Activated CD8-positive, alpha-beta memory T cell treated with anti-CD3 and anti-CD28 coated beads, Interleukin-2, amount 50 U/mL, for 4 hours (primary cell): ENCODE results near the gene PLEKHA7.

Experiments
- DNase-seq: peaks from one replicate; pipeline ENCODE4 v3.0.0-alpha.2; 2020

PLEKHA7 gene

DNA sequence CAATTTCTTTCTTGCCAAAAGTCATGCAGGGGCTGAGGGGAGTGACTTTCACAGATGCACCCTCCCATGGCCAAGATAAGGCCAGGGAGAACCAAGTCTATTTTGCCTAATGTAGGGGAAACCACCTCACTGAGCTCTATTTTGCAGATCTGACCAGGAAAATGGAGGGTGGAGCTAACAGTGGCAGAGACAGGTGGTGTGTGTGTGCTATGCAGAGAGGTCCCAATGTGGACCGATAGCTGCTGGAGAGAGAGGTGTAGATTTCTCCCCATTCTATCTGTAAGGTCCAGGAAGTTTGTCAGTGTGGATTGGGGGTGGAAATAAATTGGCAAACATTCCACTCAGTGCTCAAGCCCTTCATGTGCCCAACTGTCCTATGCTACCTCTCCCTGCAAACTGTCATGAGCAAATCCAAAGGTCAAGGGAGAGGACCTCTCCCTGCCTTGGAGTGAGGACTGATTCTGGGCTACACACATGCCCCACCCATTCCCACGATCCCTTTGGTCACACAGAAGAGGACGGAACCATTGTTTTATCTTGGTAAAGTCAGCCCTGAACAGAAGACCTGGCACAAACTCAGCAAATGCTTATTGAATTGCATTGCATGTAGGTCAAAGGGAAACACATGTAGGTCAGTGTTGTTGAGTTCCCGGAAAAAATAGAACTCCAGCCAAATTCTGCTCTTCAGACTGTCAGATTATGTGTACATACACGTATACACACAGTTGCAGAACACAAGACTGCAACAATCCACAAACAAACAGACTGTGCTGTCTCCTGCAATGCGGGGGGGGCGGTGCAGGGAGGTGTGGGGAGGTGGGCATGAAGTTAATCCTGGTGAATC lies 209.9 kb downstream of the PLEKHA7 start:
- no peak for DNase-seq

DNA sequence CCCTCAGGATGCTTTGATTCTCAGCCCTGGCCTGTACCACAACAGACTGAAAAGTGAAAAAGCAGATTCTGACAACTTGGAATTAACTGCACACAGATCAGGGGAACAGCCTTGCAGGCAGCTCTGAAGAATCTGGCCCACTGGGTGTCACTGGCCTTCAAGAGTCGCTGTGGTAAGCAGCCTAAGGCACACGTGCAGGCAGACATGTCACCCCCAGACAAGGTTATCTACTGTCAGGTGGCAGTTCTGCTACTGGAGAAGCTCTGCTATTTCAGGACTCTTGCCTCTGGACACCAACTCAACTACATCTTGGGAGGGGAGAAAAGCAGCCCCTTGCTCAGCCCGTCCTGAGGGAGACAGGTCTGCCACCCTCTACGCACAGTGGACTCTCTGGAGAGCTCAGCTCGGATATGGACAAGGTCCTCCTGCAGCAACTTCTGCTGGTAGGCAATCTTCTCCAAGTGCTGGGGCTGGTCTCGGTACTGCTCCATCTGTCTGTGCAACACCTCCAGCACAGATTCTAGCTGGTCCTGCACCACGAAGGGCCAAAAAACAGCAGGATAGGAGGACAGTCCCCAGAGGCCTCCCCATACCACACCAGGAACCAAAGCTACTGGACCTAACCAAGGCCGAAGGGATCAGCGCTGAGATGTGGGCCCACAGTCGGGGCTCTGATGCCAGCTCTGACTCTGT lies 212.8 kb downstream of the PLEKHA7 start:
- DNase-seq = no peak

DNA sequence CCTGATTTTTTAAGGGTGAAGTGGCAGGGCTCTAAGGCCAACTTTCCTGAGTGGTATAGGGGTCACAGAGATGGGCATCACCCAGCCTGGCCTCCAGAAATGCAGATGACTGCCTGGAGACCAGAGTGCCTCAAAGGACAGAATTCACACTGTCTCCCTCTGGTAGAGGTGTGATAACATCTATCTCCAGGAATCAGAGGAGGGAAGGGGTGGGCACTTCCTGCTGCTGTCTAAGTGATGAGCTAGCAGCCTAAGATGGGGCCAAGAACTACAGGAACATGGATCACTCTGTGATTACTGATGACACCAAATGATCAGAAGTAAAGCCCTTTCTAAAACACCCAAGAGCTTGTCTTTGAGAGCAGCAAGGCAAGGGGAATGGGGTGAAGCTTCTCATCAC lies 213.8 kb downstream of the PLEKHA7 start:
- no peak for DNase-seq

DNA sequence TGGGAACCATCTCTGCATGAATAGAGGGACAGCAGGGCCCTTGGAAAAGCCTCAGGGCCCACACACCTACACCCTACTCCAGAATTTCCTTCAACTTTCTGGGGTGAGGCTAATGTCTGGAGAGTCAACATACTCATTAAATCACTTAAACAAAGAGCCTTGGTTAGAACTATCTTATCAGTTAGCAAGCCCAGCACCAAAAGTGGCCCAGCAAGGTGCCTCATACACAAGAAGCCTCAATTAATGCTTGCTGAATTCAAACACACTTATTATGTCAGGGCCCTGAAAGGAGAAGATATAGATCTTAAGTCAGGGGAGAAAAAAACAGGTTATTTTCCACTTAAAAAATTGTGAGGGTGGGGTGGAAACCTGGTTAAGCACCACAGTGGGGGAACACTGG lies 214.3 kb downstream of the PLEKHA7 start:
- no peak for DNase-seq

DNA sequence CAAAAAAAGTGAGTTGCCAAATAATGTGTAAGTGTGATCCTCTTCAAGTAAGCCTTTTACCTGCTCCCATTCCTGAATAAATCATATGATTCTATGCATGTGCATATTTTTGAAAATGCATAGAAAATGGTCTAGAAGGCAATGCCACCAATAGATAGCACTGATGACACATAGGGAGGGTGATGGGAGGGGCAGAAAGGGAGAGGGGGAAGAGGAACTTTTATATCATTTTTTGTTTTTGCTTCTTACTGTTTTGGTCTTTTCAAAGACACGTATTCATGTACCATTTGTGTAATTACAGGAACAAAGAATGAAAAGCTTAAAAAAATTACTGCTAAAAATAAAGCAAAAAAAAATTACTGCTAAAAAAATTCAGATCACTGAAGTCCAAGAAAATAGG lies 215.0 kb downstream of the PLEKHA7 start:
- DNase-seq = no peak

DNA sequence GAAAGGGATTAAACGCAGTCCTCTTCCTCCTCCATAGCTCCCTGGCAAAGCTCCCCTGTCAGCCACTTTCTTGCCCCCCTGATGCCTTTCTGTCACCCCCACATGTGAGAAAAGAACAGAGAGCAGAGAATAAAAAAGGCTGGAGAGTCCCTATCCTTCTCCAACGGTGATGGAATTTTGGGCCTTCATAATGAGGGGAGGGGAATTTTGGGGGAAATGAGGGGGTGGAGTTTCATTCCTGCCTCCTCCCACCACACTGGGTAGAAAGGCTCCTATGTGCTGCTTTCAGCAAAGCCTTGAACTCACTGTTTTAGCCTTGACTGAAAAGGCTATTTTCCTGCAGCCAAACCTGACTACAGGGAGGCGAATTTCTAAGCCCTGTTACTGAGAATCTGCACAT lies 216.4 kb downstream of the PLEKHA7 start:
- DNase-seq = no peak

DNA sequence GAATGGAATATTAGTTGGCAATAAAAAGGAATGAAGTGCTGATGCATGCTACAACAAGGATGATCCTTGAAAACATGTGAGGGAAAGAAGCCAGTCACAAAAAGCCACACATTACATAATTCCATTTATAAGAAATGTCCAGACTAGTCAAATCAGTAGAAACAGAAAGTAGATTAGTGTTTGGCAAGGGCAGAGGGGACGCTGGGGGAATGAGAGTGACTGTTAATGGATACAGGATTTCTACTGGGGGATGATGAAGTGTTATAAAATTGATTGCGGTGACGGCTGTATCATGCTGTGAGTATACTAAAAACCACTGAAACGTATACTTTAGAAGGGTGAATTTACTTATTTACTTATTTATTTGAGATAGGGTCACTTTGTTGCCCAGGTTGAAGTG lies 217.9 kb downstream of the PLEKHA7 start:
- no peak for DNase-seq

DNA sequence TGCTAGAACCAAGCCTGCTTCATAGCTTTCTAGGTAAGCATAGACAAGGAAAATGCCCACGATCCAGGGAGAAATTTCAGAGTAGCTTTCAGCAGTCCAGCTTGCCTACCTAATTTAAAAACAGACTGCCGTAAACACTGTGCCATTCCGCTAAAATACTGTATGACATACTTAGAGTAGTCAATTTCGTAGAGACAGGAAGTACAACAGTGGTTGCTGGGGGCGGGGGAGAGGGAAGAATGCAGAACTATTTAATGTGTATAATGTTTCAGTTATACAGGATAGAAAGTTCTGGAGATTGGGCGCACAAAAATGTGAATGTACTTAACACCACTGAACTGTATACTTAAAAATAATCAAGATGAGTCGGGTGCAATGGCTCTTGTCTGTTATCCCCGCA lies 219.1 kb downstream of the PLEKHA7 start:
- no peak for DNase-seq

DNA sequence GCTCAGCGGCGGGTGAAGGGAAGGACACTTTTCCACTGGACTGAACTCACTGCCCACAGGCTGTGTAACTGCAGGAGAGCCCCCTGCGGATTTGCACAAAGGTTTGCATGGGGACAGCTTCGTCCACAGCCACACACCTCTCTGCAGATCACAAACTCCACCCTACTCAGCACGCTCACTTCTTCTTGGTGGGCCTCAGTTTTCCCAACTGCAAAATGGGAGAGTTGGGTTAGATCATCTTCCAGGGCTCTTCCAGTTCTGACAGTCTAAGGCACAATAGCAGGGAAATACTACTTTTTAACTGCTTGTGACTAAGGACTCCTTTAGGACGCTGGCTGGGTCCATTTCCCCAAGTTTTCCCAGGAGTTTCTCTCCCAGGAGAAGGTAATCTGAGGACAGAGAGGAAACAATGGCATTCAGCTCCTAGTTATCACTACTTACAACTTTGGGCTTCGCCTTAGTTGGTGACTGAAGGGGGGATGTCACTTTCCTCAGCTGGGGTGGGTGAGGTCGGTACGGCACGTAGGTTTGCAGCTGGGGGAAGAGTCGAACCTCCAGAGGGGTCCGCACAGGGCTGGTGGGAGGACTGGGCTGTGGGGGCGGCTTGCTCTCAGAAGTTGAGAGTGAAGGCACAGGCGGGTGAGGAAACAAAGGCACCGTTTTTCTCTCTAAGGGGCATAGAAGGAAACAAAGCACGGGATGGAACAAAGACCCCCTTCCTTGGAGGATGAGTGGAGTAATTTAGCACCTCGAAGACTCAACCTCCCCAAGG lies 220.0 kb downstream of the PLEKHA7 start:
- no peak for DNase-seq

DNA sequence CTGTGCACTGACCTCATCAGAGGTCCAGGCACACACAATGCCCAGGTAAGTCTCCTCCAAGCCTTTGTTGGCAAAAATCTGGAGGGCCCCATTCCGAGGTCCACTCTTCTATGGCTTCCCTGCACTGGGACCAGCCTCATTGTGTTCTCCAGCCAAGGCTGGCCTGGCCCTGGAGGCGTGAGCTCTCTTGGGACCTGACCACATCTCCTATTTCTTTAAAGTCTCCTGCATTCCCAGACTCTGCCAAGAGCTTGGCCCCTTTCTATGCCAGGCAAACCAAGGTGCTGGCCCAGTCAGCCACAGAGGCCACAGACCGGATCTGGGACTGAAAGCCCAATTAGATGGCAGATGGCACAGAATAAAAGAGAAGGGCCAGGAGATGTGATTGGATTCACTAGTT lies 220.7 kb downstream of the PLEKHA7 start:
- DNase-seq = no peak

DNA sequence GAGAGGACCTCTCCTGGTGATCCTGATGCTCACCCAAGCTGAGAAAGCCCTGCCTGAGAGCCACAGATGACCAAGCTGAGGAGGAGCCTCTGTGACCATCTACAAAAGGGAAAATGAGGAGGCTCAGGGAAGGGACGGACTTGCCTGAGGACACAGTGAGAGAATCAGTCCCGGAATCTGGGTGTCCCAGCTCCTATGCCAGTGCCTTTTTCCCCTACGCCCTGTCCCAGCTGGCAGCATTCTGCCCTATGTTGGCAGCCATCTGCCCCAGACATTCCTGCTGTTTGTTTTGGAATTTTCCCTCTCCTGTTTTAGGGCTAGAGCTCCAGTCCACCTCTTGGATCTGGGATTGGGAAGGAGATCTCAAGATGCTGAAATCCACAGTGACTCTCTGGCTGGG lies 221.2 kb downstream of the PLEKHA7 start:
- no peak for DNase-seq

DNA sequence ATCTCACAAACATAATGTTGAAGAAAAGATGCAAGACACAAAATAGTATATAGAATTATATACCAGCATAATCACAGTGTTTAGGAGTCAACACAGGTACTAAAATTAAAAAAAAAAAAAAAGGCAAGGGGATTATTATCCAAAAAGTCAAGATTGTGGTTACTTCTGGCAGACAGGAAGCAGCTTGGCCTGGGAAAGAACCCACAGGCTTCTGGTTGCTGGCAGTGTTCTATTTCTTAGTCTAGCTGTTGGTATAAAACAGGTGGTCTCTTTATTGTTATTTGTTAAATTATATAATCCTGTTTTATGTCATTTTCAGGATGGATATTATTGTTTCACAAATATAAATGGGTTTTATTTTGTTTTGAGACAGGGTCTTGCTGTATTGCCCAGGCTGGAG lies 221.8 kb downstream of the PLEKHA7 start:
- no peak for DNase-seq

DNA sequence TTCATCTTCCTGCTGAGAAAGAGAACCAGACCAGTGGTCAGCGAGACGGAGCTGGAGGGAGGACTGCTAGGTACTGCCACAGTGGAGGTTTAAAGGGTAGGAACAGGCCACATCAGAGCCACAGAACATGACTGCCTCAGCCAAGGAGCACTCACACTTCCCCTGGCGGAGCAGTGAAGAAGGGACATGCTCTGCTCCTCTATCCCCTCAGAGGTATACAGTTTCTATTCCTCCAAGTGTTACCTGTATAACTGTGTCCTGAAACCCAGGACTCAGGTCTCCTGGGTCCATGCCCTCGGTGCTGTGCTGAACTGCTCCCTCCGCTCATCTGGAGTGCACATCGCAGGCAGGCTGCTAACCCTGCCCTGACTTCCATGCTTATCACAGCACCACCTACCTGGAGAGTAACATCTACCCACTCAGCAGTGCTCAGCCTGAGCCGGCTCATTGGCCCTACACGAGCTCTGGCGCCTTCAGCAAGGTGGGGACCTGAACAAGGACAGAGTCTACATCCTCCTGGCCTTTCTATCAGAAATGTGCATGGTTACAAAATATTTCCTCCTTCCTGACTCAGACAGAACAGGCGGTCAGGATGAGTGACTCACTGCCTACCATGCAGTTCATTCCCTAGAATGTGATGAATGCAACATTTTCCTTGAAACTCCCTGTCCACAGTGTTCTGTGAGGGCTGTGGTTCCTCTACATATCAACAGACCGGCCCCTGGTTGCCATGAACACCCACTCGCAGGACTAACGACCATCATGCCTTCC lies 222.8 kb downstream of the PLEKHA7 start:
- no peak for DNase-seq

DNA sequence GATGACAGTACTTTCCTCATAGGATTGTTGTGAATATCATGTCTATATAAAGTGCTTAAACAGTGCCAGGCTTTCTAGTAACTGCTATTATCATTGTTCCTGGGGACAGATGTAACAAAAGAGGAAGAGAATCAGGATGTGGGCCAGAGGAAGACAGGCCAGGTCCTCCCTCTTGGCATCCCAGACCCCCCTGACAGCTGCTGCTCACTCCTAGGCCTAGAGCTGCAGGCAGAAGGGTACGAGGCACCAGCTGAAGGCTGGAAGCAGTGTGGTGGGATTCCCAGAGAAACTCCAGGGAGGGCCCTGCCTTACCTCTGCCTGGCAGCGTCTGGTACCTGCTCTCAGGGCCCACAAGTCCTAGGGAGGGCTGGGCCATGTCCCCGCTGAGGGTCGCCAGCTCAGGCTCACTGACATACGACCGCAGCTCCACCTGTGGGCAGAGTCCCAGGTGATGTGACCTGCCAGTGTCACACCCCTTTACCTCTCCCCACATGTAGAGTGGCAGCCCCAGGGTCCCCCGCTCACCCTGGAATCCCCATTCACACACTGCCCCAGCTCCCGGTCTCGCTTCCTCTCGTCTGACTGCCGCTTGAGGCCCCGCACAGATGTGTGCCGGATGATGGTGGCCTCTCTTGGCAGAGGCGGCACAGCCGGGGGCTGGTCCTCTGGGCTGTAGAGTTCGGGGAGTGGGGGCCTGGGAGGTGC lies 223.6 kb downstream of the PLEKHA7 start:
- DNase-seq = no peak

DNA sequence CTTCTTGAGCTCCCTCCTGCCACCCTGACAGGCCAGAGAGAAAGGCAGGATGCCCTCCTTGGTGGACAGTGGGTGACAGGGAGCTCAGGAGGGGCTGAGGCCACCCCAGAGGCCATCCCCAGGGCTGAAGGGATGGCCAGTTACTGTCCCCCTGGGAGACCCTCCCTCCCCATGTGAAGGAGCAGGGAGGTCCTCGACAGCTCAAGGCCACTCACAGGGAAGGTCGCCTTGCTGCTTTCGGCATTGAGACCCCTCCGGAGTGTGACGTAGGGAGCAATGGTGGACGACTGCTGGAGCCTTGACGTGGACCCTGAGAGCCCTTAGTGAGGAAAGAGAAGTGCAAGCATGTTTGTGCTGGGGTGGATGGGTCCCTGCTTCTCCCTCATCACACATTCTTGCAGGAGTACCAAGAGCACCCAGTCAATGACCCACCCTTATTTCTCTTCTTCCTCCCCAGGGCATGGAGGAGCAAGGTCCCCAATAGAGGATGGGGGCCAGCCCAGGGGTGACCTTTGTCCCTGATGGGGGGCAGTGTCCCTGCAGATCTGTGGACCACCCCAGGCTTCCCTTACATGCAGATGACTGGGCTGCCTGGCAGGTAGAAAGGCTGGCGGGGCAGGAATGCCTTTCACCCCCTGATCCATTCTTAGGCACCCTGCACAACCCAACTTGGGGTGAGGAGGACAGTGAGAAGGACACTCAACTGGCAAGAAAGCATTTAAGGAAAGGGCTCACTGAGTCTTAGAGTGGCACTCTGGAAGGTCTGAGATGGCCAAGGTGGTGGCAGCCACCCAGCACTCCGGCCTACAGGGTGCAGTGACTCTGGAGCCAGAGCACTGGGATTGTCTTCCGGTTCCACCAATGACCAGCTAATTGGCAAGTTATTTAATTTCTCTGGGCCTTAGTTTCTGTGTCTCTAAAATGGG lies 224.4 kb downstream of the PLEKHA7 start:
- DNase-seq = no peak

DNA sequence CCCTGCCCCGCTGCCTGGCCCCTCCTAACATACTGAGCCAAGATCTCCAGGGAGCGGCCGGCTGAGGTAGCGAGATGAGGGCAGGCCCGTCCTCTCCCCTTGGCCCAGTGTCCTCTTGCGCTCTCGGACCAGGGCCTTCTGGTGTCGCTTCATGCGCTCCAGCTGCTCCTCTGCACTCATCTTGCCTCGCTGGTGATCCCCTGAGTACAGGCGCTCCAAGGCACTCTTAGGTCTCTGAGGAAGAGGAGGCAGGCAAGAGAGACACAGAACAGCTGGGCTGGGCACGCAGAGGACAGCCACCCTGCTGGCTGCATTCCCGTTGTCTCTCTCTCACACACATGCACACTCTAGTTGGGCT lies 225.2 kb downstream of the PLEKHA7 start:
- no peak for DNase-seq

DNA sequence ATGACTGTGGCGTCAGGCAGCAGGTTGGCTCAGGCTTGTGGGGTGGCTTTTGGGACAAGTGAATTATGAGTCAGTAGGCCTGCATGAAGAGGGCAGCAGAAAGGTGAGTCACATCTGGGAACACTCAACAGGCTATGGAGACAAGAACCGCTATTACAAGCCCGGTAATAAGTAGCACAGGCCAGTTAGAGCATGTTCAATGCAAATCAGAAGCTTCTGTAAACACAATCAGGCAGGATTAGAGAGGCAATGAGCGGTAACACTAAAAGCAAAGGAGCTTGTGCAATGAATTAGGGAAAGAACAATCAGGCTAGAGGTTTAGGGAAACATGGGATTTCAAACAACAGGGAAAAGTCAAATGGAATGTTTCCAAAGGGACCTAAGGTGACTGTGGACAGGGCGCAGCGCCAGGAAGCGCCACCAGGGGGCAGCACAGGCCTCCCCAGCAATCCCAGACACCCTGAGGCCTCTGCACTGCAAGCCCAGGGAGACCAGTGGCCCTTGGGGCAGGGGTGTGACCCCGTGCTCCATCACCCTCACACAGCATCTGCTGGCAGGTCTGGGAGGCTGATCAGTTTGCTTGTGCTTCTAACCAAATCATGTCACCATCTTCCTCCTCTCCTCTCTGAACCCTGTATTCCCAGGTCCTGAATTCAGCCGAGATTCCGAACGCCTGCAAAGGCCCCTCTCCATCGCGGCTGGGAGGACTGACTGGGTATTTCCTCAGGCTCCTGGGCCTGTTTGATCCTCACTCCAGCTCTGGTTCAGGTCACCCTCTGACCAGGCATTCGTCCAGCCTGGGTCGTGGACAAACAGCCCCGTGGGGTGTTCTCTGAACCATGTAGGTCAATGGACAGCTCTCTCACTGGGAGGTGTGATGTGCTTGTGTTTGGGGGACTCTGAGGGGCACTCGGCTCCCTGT lies 225.8 kb downstream of the PLEKHA7 start:
- peak; percentile 59 for DNase-seq

DNA sequence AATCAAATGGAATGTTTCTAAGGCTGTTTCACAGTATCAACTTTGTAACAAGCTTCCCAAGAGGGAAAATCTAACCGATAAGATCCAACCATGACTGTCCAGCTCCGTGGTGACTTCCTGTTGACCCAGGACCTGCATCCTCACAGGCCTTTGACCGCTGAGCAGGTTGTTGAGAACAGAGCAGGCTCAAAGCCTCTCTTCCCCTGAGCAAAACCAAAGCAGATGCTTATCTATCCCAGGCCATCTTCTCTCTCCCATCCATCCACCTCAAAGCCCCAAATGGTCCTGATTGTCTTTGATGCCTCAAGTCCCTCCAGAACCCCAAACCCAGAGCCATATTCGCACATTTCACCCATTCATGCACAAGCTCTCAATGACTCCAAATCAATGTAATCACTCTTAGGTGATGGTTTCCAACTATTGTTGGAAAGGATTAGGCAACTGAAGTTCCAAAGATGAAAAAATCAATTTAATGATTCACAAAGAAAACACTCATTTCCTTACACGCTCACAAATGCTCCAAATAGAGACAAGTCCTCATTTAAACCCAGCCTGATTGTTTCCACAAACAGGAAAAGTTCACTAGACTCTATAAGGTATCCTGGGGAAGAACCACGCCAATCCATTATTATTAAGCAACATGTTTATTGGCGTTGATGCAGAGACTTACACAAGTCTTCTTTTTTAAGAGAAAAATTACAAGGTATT lies 227.0 kb downstream of the PLEKHA7 start:
- no peak for DNase-seq

DNA sequence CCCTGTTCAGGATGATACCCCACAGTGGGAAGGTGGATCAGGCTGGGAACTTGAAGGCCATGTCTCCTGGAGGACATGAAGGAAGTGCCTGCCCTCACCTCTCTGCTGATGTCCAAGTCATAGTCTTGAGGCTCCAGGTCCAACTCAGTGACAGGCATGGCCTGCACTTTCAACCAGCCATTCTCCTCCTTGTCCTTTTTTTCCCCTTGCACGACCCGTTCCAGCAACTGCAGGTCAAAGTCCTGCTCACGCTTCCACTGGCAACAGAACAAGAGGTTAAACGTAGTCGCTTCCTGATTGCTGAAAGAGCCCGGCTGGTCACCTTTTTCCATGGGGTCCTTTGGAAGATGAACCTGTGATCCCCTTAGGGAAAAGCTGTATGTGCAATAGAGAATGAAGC lies 228.1 kb downstream of the PLEKHA7 start:
- DNase-seq = no peak
